ENCODE measurements around the gene LSS. TPM values are rescaled to one million over a fixed set of nuclear protein-coding genes. Genes with fewer than 3 reads are reported as not detected.

LSS gene
- polyA plus RNA-seq, 1 donor from 2014 or later = 101 TPM

- Histone ChIP-seq H3K4me3 (ENCODE audit: low read length) (no peak overlapping the region), H3K27ac (ENCODE audit: low read length) (no peak overlapping the region), H3F3A (ENCODE audit: insufficient read depth, low read length, poor library complexity, severe bottlenecking) (no peaks in the 10 kb centered on the region), H3K9me3 (ENCODE audit: low read length) (no peaks in the 10 kb centered on the region), H3K4me2 (ENCODE audit: low read length) (no peak overlapping the region), H3K9me2 (ENCODE audit: insufficient read depth, low read length) (no peaks in the 10 kb centered on the region), H4K20me1 (ENCODE audit: insufficient read depth) (no peaks in the 10 kb centered on the region), H2AFZ (ENCODE audit: low read depth, low read length) (no peak overlapping the region), H3K27me3 (ENCODE audit: insufficient read depth, low read depth, low read length) (no peaks in the 10 kb centered on the region), H3K36me3 (ENCODE audit: insufficient read depth, low read length) (no peaks in the 10 kb centered on the region), H3K9ac (ENCODE audit: low read length) (no peak overlapping the region), H3K79me2 (replicated peaks; ENCODE audit: insufficient read depth, low read length) (peaks cover 3% of the 10 kb centered on the region)
- TF ChIP-seq TAF1 (IDR thresholded peaks at IDR 0.05; ENCODE audit: low read depth) = no peak
- TF ChIP-seq RAD21 (conservative IDR thresholded peaks at IDR 0.05) = no peak
- TF ChIP-seq SMC3 (conservative IDR thresholded peaks at IDR 0.05; ENCODE audit: poor library complexity) = no peak
- TF ChIP-seq CTCF (IDR thresholded peaks at IDR 0.05; ENCODE audit: poor library complexity, severe bottlenecking) = no peak
- no peak for TF ChIP-seq POLR2AphosphoS5 (IDR thresholded peaks at IDR 0.05)
- no peak for TF ChIP-seq EZH2 (IDR thresholded peaks at IDR 0.05; ENCODE audit: borderline replicate concordance, insufficient read depth, low read length, poor library complexity, severe bottlenecking)
- no peak for TF ChIP-seq MXI1 (conservative IDR thresholded peaks at IDR 0.05; ENCODE audit: poor library complexity, severe bottlenecking)
- no peak for TF ChIP-seq REST (IDR thresholded peaks at IDR 0.05; ENCODE audit: borderline replicate concordance)
- no peak for TF ChIP-seq EP300 (conservative IDR thresholded peaks at IDR 0.05; ENCODE audit: poor library complexity, severe bottlenecking)
Measured at GRCh38 chr21:46193829-46194373, 34.7 kb downstream of the LSS start.

- Histone ChIP-seq H2AFZ (ENCODE audit: low read depth, low read length) (no peak overlapping the region), H4K20me1 (ENCODE audit: insufficient read depth) (no peaks in the 10 kb centered on the region), H3F3A (ENCODE audit: insufficient read depth, low read length, poor library complexity, severe bottlenecking) (no peaks in the 10 kb centered on the region), H3K4me3 (ENCODE audit: low read length) (no peak overlapping the region), H3K27me3 (ENCODE audit: insufficient read depth, low read depth, low read length) (no peaks in the 10 kb centered on the region), H3K9ac (ENCODE audit: low read length) (no peak overlapping the region), H3K79me2 (replicated peaks; ENCODE audit: insufficient read depth, low read length) (no peaks in the 10 kb centered on the region), H3K36me3 (ENCODE audit: insufficient read depth, low read length) (no peaks in the 10 kb centered on the region), H3K9me2 (ENCODE audit: insufficient read depth, low read length) (no peaks in the 10 kb centered on the region), H3K27ac (ENCODE audit: low read length) (no peak overlapping the region), H3K9me3 (ENCODE audit: low read length) (no peaks in the 10 kb centered on the region), H3K4me2 (ENCODE audit: low read length) (no peak overlapping the region)
- TF ChIP-seq EZH2 (IDR thresholded peaks at IDR 0.05; ENCODE audit: borderline replicate concordance, insufficient read depth, low read length, poor library complexity, severe bottlenecking) (no peak), SMC3 (conservative IDR thresholded peaks at IDR 0.05; ENCODE audit: poor library complexity) (no peak), EP300 (conservative IDR thresholded peaks at IDR 0.05; ENCODE audit: poor library complexity, severe bottlenecking) (no peak), RAD21 (conservative IDR thresholded peaks at IDR 0.05) (no peak), MXI1 (conservative IDR thresholded peaks at IDR 0.05; ENCODE audit: poor library complexity, severe bottlenecking) (no peak), POLR2AphosphoS5 (IDR thresholded peaks at IDR 0.05) (no peak), REST (IDR thresholded peaks at IDR 0.05; ENCODE audit: borderline replicate concordance) (no peak), TAF1 (IDR thresholded peaks at IDR 0.05; ENCODE audit: low read depth) (no peak), CTCF (IDR thresholded peaks at IDR 0.05; ENCODE audit: poor library complexity, severe bottlenecking) (no peak)
Measured at GRCh38 chr21:46191686-46192575, 36.6 kb downstream of the LSS start.

Measured in neural cell (in vitro differentiated cells).